ENCODE data around the gene SFMBT2.
"Not testable (repeated sequence)": the region's sequence is repeated elsewhere in the genome, so short reads cannot be mapped to it uniquely, and the experiment has no call there.

Gene SFMBT2

DNA sequence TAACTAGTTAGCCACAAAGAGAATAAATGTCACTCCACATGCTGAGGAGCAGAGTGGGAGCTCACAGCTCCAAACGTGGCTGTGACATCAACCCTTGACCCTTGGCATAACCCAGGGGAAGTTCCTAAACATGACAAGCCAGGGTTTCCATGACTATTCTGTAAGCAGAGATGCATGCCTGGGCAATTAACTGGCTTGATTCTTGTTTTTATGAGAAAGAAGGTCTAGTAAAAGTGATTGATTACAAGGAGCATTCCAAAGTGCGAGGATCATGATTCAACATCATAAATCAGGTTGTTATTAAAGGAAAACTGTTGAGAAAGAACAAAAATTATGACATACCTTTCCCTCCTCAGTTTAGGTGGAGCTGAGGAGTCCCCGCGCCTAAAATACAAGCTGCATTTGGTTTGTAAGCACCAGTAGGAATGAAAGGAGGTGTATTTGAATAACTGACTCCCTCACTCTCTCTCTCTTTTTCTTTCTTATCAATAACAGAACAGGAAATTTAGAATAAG is 108.4 kb downstream of the SFMBT2 start:
- no peak for TF ChIP-seq ZNF274 (IDR thresholded peaks at IDR 0.05; ENCODE audit: low read depth, low read length)
- H3K4me3 ChIP-seq (ENCODE audit: low read length), result no peak overlapping the region

DNA sequence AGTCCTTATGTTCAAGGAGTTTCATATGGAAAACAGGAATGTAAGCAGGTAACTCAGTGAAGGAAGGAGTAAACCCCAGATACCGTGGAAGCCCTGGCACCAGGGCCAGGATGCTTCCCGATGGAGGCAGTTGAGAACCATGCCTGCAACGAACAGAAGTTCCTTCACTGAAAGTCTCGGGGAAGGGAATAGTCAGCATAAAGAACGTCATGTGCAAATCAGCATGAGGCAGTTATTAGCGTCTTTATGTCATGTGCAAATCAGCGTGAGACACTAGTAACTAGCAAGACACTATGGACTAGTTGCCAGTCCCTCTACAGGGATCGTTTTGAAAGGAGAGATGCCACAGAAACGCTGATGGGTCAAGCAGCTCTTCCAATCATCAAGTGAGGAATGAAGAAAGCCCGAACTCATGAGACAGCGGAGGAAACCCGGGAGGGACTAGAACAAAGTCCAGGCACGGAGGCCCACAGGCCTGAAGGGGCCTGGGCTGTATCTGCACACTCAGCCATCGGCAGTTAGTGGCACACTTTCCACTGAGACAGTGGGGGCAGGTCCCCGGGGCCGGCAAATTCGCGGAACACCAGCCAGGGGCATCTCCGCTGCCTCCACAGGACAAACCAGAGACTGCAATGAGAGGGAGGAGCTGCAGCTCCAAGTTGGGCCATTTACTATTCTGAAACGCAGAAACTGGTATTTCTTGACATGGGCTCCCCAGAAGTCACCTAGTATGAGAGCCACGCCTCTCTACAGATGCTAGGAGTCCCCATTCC is 109.6 kb downstream of the SFMBT2 start:
- H3K4me3 ChIP-seq (ENCODE audit: low read length), result no peak overlapping the region
- TF ChIP-seq ZNF274 (IDR thresholded peaks at IDR 0.05; ENCODE audit: low read depth, low read length), result no peak

DNA sequence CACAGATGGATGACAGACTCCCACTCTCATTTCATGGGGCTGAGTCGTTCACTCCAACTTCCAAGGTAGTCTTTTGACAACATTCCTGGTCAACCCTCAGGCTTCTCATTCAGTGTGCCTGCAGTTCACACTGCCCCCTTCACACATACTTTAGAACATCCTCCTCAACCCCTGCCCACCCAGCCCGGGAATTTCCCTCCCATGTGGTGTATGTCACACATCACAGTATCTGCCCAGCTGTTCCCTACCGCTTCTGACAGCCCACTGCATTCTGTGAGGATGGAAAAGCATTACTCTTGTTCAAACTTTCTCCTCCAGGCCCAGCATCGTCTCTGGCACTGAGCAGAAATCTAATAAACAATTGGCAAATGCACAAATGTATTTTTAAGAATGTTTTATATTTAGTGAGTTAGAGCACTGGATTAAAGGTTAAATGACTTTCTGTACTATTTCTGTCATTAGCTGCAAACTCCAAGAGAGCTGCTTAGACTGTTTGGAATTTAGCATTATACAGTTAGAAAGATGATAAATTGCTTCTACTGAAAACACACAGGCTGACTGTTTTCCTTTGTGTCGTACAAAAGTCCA is 110.4 kb downstream of the SFMBT2 start:
- H3K4me3 ChIP-seq (ENCODE audit: low read length), result no peak overlapping the region
- no peak for TF ChIP-seq ZNF274 (IDR thresholded peaks at IDR 0.05; ENCODE audit: low read depth, low read length)

DNA sequence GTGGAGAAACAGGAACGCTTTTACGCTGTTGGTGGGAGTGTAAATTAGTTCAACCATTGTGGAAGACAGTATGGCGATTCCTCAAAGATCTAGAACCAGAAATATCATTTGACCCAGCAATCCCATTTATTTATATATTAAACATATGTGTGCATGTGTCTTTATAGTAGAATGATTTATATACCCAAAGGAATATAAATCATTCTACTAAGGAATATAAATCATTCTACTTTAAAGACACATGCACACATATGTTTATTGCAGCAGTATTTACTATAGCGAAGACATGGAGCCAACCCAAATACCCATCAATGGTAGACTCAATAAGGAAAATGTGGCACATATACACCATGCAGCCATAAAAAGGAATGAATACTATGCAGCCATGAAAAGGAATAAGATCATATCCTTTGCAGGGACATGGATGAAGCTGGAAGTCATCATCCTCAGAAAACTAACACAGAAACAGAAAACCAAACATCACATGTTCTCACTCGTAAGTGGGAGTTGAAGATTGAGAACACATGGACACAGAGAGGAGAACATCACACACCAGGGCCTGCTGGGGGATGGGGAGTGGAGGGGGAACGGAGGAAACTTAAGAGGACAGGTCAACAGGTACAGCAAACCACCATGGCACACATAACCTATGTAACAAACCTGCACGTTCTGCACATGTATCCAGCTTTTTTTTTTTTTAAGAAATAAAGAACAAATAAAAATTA is 111.1 kb downstream of the SFMBT2 start:
- not testable (repeated sequence) for H3K4me3 ChIP-seq (ENCODE audit: low read length)

DNA sequence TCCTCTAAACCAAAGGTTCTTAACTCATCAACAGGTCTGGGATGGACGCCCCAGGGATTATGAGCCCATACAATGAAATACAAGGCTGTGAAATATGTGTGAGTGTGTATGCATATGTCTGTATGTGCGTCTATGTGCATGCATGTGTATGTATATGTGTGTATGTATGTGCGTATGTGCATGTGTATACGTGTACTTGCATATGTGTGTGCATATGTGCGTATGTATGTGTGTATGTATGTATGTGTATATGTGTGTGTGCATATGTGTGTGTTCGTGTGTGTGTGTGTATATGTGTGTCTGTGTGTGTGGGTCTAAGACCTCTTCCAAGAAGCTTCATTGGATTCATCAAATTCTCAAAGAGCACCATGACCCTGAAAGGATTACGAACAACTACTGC is 112.3 kb downstream of the SFMBT2 start:
- H3K4me3 ChIP-seq (ENCODE audit: low read length), result no peak overlapping the region
- no peak for TF ChIP-seq ZNF274 (IDR thresholded peaks at IDR 0.05; ENCODE audit: low read depth, low read length)

DNA sequence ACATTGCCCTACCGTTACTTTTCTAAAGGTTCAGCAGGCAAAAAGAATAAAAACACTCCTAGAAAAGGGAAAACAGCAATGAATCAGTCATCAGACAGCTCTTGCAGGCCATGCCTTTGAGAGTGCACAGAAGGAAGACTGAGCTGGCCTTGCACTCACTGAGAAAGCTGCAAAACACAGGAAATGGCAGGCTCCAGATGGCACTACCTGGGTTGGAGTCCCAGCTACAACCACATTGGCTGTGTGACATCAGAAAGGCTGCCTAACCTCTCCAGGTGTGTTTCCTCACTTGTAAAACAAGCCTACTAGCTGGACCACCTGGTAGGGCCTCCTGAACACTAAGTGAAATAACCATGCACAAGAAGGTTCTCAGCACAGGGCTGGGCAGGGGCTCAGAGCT is 113.7 kb downstream of the SFMBT2 start:
- no peak overlapping the region for H3K4me3 ChIP-seq (ENCODE audit: low read length)
- TF ChIP-seq ZNF274 (IDR thresholded peaks at IDR 0.05; ENCODE audit: low read depth, low read length), result no peak

DNA sequence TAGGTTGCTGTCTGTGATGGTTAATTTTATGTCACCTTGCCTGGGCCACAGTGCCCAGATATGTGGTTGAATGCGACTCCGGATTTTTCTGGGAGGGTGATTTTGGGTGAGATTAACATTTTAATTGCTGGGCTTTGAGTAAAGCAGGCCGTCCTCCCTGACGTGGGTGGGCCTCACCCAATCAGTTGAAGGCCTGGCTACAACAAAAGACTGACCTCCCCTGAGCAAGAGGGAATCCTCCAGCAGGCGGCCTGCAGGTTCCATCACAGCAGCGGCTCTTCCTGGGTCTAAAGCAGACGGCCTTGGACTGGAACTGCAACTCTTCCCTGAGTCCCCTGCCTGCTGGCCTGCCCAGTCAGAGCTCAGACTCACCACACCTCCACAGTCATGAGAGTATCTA is 114.2 kb downstream of the SFMBT2 start:
- no peak for TF ChIP-seq ZNF274 (IDR thresholded peaks at IDR 0.05; ENCODE audit: low read depth, low read length)
- H3K4me3 ChIP-seq (ENCODE audit: low read length), result no peak overlapping the region

DNA sequence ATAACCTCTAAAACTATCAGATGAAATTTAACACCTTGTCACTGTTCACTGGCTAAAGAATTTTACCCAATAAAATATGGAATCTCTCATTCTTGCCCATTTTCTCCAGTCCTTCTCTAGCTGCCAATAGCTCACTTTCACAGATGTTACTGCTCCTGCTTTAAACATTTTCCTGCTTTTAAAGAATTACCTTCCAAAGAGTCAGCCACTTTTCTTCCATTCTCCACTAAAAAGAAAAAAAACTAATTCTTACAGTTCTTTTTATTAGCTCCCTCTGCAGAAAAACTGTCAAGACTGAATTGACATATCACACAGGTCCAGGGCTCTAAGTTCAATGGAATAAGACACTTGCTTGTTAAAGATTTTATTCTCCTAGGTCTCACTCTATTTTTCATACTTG is 114.8 kb downstream of the SFMBT2 start:
- no peak overlapping the region for H3K4me3 ChIP-seq (ENCODE audit: low read length)

DNA sequence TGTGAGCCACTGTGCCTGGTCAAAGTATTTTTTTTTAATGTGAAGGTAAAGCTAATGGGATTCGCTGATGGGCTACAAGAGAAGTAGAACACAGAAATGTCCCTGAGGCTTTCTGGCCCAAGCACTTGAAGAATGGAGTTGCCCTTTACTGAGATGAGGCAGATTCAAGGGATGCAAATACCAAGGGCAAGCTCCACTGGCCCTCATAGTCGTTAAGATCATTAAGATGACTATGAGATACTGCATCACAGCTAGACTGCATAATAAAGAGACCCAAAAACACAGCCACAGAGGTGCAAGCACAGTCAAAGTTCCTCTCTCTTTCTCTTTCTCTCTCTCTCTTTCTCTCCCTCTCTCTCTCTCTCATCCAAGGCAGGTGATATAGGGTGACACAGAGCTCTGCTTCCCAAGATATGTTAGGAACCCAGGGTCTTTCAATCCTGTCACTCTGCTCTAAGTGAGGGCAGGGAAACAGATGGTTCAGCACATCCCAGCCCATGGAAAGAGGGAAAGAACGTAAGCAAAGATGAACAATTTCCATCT is 117.4 kb downstream of the SFMBT2 start:
- TF ChIP-seq ZNF274 (IDR thresholded peaks at IDR 0.05; ENCODE audit: low read depth, low read length), result no peak
- H3K4me3 ChIP-seq (ENCODE audit: low read length), result no peak overlapping the region

More for the DNA sequence above, 114.8 kb downstream of the SFMBT2 start:
- TF ChIP-seq ZNF274 (IDR thresholded peaks at IDR 0.05; ENCODE audit: low read depth, low read length), result no peak

DNA sequence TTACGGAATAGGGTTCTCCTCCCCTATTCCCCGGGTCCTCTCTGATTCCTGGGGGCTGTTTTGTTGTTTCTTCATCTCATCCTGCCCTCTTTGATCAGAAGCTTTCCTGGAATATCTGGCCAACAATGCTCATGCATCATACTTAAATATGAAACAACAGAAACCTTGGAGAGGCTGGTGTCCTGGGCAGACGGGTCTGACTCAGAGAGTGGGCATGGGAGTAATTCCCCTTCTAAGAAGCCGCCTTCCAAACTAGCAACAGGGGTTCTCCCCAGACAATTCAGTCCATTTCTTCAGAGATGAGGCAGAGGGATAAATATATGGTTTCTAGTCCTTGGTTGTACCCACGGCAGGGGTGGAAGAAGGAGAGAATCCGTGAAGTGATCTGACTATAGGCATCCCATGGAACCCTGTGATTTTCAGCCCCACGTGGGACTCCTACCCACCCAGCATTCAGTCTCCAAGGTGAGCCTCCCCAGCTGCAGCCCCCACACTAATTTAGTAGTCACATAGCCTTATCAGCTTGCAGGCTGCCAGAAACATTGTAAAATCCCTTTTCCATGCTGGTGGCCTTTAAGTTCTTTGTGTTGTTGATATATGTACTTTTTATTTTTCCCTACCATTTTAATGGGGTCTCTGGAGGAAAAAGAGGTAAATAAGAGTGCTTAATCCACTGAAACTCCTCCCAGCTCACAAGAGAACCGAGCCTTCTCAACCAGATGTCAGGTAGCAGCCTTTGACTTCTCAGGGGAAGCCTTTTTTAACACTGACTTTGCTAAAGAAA is 119.2 kb downstream of the SFMBT2 start:
- TF ChIP-seq ZNF274 (IDR thresholded peaks at IDR 0.05; ENCODE audit: low read depth, low read length), result no peak
- H3K4me3 ChIP-seq (ENCODE audit: low read length), result no peak overlapping the region

DNA sequence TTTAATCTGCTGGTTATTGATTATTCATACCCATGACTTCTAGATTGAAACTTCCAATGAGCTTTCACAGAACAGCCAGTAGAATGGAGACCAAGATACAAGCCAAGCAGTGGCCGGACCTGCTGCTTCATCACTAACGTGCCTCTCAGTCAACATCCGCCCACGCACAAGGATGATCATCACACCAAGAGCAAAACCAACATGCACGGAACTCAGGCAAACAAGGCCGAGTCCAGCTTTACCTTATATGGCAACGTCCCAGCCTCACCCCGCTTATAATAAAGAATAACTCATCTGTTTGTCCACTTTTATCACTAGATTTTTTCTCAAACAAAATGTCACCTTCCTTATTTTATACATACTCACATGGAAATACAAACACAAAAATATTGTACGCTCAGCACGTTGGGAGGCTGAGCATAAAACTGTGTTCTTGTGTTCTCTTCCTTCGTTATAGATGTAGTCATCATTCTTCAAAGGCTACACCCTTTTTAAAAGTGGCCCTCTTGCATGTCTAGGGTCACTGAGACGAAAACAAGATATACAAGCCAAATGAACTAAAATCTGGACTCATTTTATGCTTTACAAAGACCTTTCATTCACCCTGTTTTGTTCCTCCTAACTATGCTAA is 122.7 kb downstream of the SFMBT2 start:
- TF ChIP-seq ZNF274 (IDR thresholded peaks at IDR 0.05; ENCODE audit: low read depth, low read length), result no peak
- no peak overlapping the region for H3K4me3 ChIP-seq (ENCODE audit: low read length)

DNA sequence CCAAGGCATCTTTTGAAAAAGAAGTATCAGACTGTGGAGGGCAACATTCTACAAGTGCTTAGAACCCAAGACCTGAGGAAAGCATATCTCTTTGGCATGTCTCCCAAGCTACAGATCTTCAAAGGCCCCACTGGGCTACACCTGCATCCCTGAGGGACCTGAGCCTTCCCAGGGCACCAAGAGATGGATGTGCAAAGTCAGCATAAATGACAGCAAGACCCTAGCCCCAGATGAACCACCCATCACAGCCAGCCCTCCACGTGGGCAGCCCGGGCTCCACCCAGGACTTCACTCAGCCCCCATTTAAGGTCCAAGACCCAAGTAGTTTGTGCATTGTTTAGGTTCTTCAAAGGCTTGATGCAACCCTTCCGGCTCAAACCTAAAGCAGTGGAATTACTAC is 123.5 kb downstream of the SFMBT2 start:
- no peak overlapping the region for H3K4me3 ChIP-seq (ENCODE audit: low read length)
- no peak for TF ChIP-seq ZNF274 (IDR thresholded peaks at IDR 0.05; ENCODE audit: low read depth, low read length)

DNA sequence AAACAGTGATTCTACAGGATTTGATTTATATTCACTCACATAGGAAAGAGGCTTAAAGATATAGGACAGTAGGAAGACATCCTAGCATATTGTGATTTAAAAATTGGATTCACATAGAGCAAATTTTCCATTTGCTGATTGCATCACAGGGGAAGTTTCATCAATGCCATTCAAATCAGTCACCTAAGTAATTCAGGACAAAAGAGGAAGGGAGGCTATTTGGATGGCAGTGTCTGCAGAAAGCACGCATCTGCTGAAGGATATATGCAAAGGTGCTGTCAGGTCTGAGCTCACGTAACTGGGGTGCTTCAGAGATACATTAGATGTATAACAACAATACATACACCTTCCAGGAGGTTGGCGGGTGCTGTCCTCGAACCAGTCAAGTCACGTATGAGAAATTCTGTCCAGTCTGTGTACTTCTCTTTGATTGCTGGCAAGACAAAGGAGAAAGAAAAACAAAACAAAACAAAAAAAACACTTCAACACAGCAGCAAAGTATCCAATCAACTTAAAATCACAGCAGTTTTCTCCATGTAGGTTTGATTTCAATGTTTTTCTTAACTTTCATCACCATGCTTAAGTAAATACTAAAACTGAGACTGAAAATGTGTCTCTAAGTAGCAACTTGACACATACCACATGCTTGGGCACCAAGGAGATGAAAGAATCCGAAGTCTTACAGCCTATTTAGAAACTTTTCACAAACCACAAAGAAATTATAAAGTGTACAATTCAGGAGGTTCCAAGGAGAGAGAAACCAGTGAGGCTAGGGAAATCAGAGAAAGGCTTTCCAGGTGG is 125.1 kb downstream of the SFMBT2 start:
- no peak for TF ChIP-seq ZNF274 (IDR thresholded peaks at IDR 0.05; ENCODE audit: low read depth, low read length)

More for the DNA sequence above, 125.1 kb downstream of the SFMBT2 start:
- no peak overlapping the region for H3K4me3 ChIP-seq (ENCODE audit: low read length)

Measured in GM08714 (cell line).